RPMI7951 (cell line): ENCODE measurements around the gene S1PR5. TPM values are rescaled to one million over a fixed set of nuclear protein-coding genes. Genes with fewer than 3 reads are reported as not detected.
"Not testable (repeated sequence)": the region's sequence is repeated elsewhere in the genome, so short reads cannot be mapped to it uniquely, and the experiment has no call there.

Source experiments
- DNase-seq: peaks from one replicate; pipeline ENCODE4 v3.0.0-alpha.2; 2012; ENCODE audit warnings: low read depth
- total RNA-seq: library from RNA; depleted of rRNA; stranded (reverse); fragments of >200 nt; shearing (Covaris generic); gene quantifications from 2 replicates; pipeline ENCODE4 v1.2.3, GENCODE V29; 2014; rRNA removed

The S1PR5 gene, protein sequence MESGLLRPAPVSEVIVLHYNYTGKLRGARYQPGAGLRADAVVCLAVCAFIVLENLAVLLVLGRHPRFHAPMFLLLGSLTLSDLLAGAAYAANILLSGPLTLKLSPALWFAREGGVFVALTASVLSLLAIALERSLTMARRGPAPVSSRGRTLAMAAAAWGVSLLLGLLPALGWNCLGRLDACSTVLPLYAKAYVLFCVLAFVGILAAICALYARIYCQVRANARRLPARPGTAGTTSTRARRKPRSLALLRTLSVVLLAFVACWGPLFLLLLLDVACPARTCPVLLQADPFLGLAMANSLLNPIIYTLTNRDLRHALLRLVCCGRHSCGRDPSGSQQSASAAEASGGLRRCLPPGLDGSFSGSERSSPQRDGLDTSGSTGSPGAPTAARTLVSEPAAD
- total RNA-seq, result 0.29 TPM in 1 of 2 replicates, not detected in the other

DNA sequence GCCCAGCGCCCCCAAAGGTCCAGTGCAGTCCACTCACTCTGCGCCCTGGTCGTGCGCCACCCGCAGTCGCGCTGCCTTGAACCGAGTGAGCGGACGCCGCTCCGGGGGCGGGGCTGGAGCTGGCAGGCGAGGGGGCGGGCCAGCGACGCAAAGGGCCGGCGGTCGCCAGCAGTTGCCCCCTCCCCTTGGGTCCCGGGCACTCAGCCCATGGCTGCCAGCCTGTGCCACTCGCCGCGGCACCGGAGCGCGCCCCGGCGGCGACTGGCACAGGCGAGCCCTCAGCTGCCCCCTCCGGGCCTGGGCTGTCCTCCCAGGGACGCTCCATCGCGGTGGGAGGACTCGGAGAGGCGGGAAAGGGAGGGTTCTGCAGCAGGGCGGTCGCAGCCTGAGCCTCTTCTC, at the start of gene S1PR5:
Gene S1PR5, minus strand, starts transcription at position 87 of the 399 bp plus-strand sequence. CDS start 2,436 bp downstream, outside the sequence.
- DNase-seq, result no peak

DNA sequence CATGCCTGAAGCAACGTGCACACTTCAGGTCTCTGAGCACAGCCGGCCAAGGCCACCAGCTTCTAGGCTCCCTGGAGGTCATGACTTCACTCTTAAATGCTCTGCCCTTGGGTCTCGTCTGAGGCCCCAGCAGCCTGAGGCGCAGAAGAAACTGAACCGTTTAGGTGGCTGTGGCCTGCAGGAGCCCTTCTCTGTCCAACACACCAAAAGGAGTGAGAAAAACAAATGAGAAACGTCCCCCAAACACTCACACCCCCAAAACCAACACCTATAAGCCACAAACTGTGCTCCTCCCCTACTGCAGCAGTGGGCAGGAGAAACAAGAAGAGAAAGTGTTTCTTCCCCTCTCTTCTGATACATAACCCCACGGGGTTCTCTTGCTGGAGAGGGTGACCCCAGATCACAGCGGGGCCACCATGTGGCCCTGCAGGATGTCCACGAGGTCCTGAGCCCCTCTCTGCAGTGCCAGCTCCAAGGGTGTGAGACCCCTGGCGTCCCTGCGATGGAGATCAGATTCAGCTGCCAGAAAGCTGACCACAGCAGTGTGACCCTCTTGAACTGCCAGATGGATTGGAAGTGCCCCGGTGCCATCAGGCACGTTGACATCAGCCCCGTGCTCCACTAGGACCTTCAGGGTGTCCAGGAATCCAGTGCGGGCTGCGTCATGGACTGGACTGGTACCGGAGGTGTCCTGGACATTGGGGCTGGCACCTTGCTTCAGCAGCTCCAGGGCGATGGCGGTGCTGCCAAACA, 49.6 kb upstream of the S1PR5 start:
- no peak for DNase-seq

DNA sequence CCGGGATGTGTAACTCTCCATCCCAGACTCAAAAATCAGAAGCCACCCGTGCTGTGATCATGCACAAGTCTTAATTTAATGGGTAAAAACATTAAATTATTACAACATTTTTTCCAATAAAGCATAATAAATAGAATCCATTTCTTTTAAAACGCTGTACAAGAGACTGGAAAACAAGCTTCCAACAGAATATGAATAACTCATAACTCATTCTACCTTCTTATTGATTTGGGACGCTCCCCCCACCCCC, 49.1 kb upstream of the S1PR5 start:
- no peak for DNase-seq

DNA sequence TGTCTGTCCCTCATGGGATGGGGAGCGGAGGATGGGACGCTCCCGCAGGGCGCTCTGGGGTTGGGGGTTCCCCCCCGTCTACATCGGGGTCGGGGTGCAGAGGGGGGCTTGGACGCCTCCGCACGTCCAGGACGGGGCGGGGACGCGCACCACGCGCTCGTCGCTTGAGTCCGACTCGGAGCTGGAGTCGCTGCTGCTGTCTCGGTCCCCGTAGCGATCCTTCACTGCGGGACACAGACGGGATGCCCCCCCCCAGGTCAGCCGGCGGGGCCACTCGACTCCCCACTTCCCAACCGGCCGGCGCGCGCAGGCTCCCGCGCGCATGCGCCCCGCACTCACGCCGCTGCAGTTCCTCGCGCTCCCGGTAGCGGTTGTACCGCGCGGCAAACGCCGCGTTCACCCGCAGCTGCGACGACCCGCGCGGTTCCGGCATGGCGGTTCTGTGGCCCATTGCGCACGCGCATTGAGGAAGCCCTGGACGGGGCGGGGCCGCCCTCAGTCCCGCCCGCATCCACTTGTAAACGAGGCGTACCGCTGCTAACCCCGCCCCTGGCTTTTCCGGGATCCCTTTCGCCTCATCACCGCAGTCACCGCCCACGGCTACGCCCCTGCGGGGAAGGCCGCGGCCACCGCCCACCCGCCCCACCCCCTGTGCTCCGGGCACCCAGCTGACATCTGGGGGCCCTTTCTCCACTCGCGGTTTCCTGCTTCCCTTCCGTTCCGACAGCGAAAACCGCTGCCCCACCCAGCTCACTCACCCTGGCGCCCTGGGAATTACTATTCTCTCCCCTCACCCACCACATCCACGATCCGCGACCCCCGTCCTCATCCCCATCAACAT, 48.5 kb upstream of the S1PR5 start, which contains the start of gene KRI1:
Gene KRI1, minus strand, starts transcription at position 444 of the 841 bp plus-strand sequence. Its CDS starts 11 bp downstream, at position 433.
- DNase-seq, result peak; percentile 96

DNA sequence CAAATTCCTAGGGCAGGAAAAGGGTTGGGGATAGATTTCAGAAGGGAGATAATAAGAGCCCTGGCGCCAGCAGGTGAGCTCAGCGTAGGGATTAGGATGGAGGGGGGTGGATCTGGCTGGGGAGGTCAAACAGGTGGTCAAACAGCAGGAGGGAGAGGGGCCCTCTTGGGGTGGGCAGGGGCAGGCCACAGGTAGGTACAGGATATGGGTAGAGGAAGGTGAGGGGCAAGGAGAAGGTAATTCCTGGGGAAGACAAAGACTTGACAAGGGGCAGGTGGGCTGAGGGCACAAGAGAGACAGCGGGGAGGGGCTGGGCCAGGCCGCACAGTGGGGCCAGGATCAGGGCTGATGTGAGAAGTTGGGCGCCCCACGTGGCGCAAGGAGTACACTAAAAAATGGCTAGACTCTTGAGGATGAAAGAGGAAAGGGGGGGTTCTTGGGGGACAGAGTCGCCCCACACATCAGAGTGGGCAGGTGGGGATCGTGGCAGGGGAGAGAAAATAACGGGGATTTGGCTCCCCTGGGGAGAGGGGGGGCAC, 47.9 kb upstream of the S1PR5 start:
- peak; percentile 41 for DNase-seq

DNA sequence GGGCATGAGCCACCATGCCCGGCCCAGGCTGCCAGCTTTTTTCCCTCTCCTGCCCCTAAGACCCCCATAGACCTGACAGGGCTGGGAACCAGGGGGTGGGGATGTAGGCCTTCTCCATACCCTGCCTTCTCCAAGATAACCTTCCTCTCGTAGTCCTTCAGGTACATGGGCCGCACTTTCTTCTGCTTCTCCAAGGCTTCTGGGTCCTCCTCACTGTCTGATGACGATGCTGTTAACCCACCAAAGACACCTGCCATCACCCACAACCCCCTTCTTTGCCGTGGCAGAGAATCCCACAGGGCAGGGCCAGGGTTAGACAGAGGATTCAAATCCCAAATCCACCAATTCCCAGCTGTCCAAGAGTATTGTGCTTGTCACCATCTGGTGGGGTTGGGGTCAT, 45.4 kb upstream of the S1PR5 start:
- no peak for DNase-seq

DNA sequence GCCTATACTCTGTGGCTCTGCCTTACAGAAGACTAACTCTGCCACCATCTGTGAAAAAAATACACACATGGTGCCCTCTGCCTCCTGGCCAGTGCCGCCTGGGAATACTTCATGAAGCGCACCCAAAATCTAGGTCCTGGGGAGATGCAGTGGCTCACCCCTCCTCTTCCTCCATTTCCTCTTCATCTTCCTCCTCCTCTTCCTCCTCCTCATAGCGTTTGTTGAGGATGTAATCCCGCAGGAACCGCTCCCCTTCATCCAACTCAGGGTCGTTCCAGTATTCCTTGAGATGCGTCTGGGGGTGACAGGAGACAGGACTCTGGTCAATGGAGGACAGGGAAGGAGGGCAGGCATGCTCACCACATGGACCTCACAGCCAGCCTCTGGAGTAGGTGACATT, 42.9 kb upstream of the S1PR5 start:
- DNase-seq, result no peak

DNA sequence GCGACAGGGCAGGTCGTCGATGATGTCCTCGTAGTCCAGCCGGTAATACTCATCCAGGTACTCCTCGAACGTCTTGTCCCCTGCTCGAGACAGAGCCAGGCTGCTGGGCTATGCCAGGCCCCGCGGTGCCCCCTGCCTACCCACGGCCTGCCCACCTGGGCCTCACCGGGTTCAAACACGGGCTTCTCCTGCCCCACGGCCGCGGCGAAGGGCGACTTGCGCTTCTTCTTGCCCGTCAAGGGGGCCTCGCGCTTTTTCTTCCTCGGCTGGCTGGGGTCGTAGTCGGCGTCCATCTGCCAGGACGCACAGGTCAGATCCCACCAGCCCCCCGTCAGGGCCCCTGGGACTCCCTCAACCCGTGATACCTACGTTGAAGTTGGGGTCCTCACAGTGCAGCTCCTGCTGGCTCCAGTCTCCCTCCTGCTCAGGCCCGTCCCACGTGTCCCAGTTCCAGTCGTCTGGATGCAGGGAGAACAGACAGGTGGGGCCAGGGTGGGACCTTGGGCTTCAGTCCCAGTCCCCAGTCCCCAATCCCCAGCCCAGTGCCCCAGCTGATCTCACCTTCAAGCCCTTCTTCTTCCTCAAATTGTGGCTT, 40.5 kb upstream of the S1PR5 start:
- DNase-seq, result no peak

DNA sequence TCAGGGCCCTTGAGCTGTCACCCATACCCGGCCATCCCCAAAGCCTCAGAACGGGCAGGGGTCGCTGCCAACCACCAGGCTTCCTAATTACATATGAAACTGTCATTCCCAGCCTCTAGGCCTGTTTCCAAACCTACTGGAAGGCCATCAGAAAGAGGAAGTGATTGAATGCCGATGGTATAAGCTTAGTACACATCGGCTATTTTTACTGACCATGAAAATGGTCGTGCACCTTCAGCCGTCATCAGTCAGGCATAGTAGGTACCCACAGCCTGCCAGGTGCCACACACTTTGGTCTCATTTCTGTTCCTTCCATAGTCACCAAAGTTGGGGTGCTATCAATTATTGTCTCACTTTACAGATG, 38.3 kb upstream of the S1PR5 start:
- no peak for DNase-seq

DNA sequence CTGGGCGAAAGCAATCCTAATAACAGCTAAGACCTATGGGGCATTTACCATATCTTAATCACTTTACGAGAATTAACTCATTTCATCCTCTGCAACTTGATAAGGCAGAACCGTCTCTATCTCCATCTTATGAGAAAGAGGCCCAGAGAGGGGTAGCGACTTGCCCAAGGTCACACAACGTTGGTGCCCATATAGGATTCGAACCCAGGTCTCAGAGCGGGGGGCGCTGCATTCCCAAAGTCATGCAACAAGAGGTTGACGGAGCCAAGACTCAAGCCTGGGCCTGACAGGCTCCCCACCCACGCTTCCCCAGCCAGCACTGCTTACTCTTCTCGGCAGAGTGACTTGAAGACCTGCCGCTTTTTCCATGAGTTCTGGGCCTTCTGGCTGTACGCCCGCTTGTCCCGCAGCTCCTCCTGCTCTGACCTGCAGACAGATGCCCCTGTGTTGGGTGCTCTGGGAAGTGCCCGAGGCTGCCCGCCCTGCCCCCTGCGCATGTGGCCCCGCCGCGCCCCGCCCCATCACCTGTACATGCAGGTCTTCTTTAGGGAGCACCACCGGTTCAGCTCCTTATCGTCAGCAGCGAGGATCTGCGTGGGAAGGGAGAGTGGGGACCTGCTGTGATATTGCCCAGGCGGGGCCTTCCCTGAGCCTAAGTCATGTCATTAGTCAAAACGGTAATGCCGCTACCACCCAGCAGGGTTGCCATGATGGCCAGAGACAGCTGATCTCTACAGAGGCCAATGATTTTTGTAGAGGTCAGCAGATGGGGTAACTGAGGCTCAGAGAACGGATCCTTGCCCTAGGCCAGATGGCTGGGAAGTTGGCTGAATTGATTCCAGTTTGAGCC, 37.7 kb upstream of the S1PR5 start:
- no peak for DNase-seq

DNA sequence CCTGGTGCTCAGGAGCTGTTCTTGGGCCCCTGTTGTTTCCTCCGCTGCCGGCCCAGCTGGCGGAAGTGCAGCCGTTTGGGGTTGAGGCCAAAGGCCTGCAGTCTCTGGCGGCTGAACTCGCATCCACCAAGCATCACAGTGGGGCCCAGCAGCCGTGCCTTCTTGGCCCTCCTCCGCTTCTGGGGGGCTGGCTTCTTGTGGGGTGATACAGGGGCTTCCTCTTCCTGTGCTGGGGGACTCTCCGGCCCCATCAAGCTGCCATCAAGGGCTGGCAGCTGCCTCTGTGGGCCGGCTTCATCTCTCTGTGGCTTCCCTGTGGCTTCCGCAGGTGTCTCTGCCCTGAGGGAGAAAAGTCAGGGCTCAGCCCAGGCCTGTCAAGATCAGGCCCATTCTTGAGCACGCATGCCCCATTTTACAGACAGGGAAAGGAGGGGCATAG, 36.7 kb upstream of the S1PR5 start:
- no peak for DNase-seq

DNA sequence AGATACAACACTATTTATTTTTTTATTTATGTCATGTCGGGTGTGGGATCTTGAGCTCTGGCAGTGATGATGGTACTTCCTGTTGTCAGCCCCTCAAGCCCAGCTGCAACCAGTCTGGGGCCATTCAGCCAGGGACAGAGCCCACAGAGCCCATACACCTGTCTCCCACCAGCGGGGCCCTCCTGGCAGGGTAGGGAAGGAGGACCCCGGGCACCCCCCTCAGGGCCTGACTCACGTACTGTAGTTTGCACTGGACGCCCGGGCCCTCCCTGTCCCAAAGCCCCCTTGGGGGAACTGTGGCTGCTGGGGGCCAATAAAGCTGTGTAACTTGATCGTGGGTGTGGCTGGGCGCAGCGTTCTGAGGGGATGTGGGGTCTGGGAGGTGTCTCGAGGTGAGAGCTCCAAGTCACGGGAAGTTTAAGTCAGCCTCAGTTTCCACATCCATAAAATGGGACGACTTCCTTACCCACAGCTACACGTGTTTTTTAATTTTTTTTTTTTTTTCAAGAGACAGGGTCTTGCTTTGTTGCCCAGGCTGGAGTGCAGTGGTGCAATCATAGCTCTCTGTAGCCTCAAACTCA, 35.9 kb upstream of the S1PR5 start:
- no peak for DNase-seq

DNA sequence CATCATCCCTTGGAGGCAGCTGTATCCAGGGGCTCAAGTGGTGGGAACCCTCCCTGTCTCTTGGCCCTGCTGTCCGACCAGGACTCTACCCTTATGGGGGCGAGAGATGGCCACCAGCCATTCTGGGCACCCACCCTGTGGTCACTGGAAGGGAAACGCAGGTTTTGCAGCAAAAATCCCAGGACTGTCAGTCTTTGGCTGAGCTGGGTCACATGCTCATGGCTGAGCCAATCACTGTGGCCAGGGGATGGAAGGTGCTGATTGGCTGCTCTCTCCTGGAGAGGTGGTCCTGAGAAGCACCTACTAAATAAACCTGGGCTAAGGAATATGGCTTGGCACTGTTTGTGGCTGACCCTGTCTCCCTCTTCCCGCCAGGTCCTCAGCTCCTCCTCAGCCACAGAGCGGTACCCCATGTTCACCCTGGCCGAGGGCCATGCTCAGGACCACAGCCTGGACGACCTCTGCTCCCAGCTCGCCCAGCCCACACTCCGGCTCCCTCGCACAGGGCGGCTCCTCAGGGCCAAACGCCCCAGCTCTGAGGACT, 35.3 kb upstream of the S1PR5 start:
- no peak for DNase-seq

DNA sequence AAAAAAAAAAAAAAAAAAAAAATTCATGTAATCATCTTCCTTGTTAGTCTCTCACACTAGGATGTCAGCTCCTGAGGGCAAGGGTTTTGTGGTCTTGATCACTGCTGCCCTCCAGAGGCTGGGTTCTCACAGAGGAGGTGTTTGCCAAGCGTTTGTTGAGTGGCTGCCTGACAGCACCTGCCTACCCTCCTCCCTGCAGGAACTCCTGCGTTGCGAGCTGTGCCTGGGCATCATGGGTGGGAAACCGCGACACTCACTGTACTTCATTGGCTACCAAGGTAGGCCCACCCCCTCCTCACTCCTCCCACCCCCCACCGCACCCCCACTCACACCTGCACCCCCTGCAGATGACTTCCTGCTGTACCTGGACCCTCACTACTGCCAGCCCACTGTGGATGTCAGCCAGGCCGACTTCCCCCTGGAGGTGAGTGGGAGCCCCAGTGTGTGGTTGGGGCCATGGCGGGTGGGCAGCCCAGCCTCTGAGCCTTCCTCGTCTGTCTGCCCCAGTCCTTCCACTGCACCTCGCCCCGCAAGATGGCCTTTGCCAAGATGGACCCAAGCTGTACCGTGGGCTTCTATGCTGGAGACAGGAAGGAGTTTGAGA, 34.6 kb upstream of the S1PR5 start:
- no peak for DNase-seq

DNA sequence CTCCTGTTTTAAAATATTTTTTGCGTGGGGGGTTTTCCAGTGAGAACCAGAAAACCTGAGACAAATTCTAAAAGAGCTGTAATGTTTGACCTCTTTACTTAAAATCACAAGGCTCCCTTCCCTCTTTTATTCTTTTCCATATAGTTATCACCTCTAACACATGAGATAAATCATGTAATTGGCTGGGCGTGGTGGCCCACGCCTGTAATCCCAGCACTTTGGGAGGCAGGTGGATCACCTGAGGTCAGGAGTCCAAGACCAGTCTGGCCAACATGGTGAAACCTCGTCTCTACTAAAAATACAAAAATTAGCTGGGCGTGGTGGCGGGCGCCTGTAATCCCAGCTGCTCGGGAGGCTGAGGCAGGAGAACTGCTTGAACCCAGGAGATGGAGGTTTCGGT, 33.8 kb upstream of the S1PR5 start:
- DNase-seq, result not testable (repeated sequence)

DNA sequence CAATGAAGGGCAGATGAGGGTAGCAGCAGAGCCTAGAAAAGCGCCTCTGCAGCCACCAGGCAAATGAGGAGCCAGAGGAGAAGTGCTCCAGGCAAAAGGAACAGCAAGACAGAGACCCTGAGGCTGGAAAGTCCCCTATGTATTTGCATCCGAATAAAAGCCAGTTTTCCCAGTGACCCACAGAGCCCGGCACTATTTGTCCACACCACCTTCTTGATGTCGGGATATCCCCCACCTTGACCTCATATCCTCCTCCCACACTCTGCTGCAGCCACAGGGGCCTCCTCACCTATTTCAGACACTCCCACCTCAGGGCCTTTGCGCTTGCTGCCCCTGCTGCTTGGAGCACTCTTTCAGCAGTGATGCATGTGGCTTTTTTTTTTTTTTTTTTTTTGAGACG, 33.1 kb upstream of the S1PR5 start:
- no peak for DNase-seq

DNA sequence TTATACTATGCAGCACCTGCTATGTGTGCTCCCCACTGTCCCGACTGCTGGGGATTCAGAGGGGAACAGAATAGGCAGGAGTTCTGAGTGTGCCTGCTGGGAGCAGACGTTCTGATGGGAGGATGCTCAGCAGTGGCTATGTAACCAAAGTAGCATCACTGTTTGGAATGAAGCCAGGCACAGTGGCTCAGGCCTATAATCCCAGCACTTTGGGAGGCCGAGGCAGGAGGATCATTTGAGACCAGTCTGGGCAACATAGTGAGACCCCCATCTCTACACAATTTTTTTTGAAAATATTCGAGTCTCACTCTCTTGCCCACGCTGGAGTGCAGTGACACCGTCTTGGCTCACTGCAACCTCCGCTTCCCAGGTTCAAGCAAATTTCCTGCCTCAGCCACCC, 32.5 kb upstream of the S1PR5 start:
- no peak for DNase-seq

DNA sequence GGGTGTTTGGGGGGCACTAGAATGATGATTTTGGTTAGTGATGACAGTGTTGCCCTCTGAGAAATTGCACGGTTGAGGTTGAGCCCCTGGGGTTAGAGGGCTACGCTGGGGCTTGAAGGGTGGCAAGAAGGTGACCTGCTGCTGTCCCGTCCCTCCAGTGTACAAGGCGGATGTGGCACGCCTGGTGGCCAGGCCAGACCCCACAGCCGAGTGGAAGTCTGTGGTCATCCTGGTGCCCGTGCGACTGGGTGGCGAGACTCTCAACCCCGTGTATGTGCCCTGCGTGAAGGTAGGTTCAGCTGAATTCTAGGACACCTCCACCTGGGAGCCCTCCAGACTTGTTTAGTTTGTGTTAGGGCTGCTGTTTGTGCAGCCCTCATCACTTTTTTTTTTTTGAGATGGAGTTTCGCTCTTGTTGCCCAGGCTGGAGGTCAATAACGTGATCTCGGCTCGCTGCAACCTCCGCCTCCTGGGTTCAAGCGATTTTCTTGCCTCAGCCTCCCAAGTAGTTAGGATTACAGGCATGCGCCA, 31.6 kb upstream of the S1PR5 start:
- no peak for DNase-seq

DNA sequence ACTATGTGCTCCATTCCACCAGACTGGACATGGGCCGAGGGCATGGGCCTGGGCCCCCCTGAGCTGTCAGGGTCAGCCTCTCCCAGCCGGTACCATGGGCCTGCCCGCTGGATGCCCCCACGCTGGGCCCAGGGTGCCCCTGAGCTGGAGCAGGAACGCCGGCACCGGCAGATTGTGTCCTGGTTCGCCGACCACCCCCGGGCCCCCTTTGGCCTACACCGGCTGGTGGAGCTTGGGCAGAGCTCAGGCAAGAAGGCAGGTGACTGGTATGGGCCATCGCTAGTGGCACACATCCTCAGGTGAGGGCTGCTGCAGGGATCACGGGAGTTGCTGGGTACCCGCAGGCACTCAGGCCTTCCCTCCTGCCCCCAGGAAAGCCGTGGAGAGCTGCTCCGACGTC, 29.6 kb upstream of the S1PR5 start:
- DNase-seq, result no peak
